ENCODE results near the gene KIZ.
"Not testable (repeated sequence)": the region's sequence is repeated elsewhere in the genome, so short reads cannot be mapped to it uniquely, and the experiment has no call there.

KIZ gene

GRCh38 chr20:21159658-21160380 lies 33.9 kb downstream of the KIZ start:
- DNase-seq (ENCODE audit: low read depth): peak; percentile 59
- no peak for TF ChIP-seq CTCF (IDR thresholded peaks at IDR 0.05; ENCODE audit: control insufficient read depth, extremely low read depth, insufficient read depth)

GRCh38 chr20:21161926-21162325 lies 36.0 kb downstream of the KIZ start:
- no peak for TF ChIP-seq CTCF (IDR thresholded peaks at IDR 0.05; ENCODE audit: control insufficient read depth, extremely low read depth, insufficient read depth)
- DNase-seq (ENCODE audit: low read depth): no peak

More at GRCh38 chr20:21159658-21160380, 33.9 kb downstream of the KIZ start:
- no peak overlapping the region for H3K4me3 ChIP-seq (ENCODE audit: low read depth, low read length)

GRCh38 chr20:21162631-21163030 lies 36.7 kb downstream of the KIZ start:
- H3K4me3 ChIP-seq (ENCODE audit: low read depth, low read length): no peak overlapping the region
- no peak for DNase-seq (ENCODE audit: low read depth)
- no peak for TF ChIP-seq CTCF (IDR thresholded peaks at IDR 0.05; ENCODE audit: control insufficient read depth, extremely low read depth, insufficient read depth)

More at GRCh38 chr20:21161926-21162325, 36.0 kb downstream of the KIZ start:
- H3K4me3 ChIP-seq (ENCODE audit: low read depth, low read length): no peak overlapping the region

DNA sequence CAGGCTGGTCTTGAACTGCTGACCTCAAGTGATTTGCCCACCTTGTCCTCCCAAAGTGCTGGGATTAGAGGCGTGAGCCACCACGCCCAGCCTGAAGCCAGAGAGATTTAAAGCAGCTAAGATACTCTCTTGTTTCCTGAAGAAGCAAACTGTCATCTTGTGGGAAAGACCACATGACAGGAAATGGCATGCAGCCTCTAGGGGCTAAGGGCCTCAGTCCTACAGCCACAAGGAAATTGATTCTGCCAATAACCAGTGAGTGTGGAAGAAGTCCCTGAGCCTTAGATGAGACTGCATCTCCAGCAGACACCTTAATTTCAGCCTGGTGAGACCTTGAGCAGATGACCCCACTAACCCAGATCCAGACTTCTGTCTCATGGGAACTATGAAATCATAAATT lies 40.9 kb downstream of the KIZ start:
- H3K4me3 ChIP-seq (ENCODE audit: low read depth, low read length): no peak overlapping the region
- TF ChIP-seq CTCF (IDR thresholded peaks at IDR 0.05; ENCODE audit: control insufficient read depth, extremely low read depth, insufficient read depth): no peak
- DNase-seq (ENCODE audit: low read depth): no peak

DNA sequence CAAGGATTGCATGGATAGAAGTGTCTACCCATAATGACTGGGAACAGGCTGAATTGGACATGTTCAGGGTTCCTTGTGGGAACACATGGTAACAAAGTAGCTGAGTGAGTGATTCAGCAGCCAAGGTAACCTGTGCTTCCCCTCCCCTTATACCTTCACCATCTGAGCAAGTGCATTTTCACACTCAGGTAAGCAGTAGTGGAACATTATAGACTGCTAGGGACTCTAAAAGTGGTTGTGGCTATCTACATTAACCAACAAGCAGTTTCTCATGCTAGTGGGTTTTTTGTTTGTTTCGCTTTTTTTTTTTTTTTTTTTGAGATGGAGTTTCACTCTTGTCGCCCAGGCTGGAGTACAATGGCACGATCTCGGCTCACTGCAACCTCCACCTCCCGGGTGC lies 41.4 kb downstream of the KIZ start:
- H3K4me3 ChIP-seq (ENCODE audit: low read depth, low read length): no peak overlapping the region

GRCh38 chr20:21168061-21168460 lies 42.2 kb downstream of the KIZ start:
- not testable (repeated sequence) for DNase-seq (ENCODE audit: low read depth); H3K4me3 ChIP-seq (ENCODE audit: low read depth, low read length)

More for the DNA sequence above, 41.4 kb downstream of the KIZ start:
- no peak for DNase-seq (ENCODE audit: low read depth)
- TF ChIP-seq CTCF (IDR thresholded peaks at IDR 0.05; ENCODE audit: control insufficient read depth, extremely low read depth, insufficient read depth): no peak

DNA sequence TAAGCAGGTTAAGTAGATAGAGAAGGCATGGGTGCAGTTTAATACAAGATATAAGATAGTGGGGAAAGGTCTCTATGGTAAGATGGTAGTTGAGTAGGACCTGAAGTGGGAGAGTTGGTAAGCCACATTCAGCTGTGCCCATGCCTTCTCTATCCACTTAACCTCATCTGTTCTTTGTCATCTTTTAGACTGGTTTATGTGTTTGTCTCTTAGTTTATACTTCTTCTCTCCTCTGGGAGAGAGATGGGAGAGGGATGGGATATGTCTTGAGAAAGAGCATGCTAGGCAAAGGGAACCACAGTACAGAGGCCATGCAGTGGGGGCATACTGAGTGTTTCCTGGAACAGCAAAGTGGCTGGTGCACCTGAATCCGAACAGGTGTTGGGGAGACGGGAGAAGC lies 46.7 kb downstream of the KIZ start:
- no peak overlapping the region for H3K4me3 ChIP-seq (ENCODE audit: low read depth, low read length)
- no peak for DNase-seq (ENCODE audit: low read depth)
- TF ChIP-seq CTCF (IDR thresholded peaks at IDR 0.05; ENCODE audit: control insufficient read depth, extremely low read depth, insufficient read depth): no peak

Measured in LNCaP clone FGC (cell line).